HEK293T (cell line): Measurements from ENCODE around the gene TAOK3.
"Not testable (repeated sequence)": the region's sequence is repeated elsewhere in the genome, so short reads cannot be mapped to it uniquely, and the experiment has no call there.

ENCODE experiments used
- CTCF ChIA-PET: fragments of 350-600 bp; formaldehyde crosslinking; extraction: SDS; loops from one replicate; lab custom pipeline; 2021; ENCODE audit warnings: antibody characterized with exemption, inconsistent platforms; lab: Yijun Ruan, JAX
- POLR2A ChIA-PET: fragments of 350-600 bp; formaldehyde crosslinking; extraction: SDS; loops from one replicate; lab custom pipeline; 2020; ENCODE audit warnings: antibody characterized with exemption, inconsistent platforms; lab: Yijun Ruan, JAX
- DNase-seq: peaks from one replicate; pipeline ENCODE4 v3.0.0; 2012; ENCODE audit warnings: mixed read lengths; ENCODE audit errors: extremely low spot score
- ARNT ChIP-seq: fragments of 450-650 bp; IDR thresholded peaks from 2 replicates; pipeline ENCODE4 v1.6.1; 2017; ENCODE audit warnings: mild to moderate bottlenecking
- BHLHE40 ChIP-seq: fragments of 450-650 bp; IDR thresholded peaks from 2 replicates; pipeline ENCODE4 v1.6.1; 2016; ENCODE audit warnings: mild to moderate bottlenecking, moderate library complexity, borderline replicate concordance
- CTBP1 ChIP-seq: fragments of 450-650 bp; IDR thresholded peaks from 2 replicates; pipeline ENCODE4 v1.6.1; 2016; ENCODE audit warnings: borderline replicate concordance
- ELF4 ChIP-seq: fragments of 450-650 bp; IDR thresholded peaks from 2 replicates; pipeline ENCODE4 v1.6.1; 2017; ENCODE audit warnings: antibody characterized with exemption
- FOXA1 ChIP-seq: fragments of 450-650 bp; IDR thresholded peaks from 2 replicates; pipeline ENCODE4 v1.6.1; 2016; ENCODE audit warnings: mild to moderate bottlenecking
- FOXK2 ChIP-seq: fragments of 450-650 bp; IDR thresholded peaks from 2 replicates; pipeline ENCODE4 v1.6.1; 2016; ENCODE audit warnings: mild to moderate bottlenecking
- FOXM1 ChIP-seq: fragments of 450-650 bp; IDR thresholded peaks from 2 replicates; pipeline ENCODE4 v1.6.1; 2017; ENCODE audit warnings: mild to moderate bottlenecking, borderline replicate concordance
- HDGF ChIP-seq: fragments of 450-650 bp; IDR thresholded peaks from 2 replicates; pipeline ENCODE4 v1.6.1; 2017; ENCODE audit warnings: antibody characterized with exemption, borderline replicate concordance
- L3MBTL2 ChIP-seq: fragments of 450-650 bp; conservative IDR thresholded peaks from 2 replicates; pipeline ENCODE4 v1.6.1; 2016; ENCODE audit warnings: mild to moderate bottlenecking
- LEF1 ChIP-seq: fragments of 450-650 bp; IDR thresholded peaks from 2 replicates; pipeline ENCODE4 v1.6.1; 2017; ENCODE audit warnings: mild to moderate bottlenecking, borderline replicate concordance
- NFRKB ChIP-seq: fragments of 450-650 bp; IDR thresholded peaks from 2 replicates; pipeline ENCODE4 v1.6.1; 2016; ENCODE audit warnings: mild to moderate bottlenecking, moderate library complexity
- PKNOX1 ChIP-seq: fragments of 450-650 bp; IDR thresholded peaks from 2 replicates; pipeline ENCODE4 v1.6.1; 2016
- SP1 ChIP-seq: fragments of 450-650 bp; IDR thresholded peaks from 2 replicates; pipeline ENCODE4 v1.6.1; 2017
- SUZ12 ChIP-seq: fragments of 450-650 bp; IDR thresholded peaks from 2 replicates; pipeline ENCODE4 v1.6.1; 2016; ENCODE audit warnings: mild to moderate bottlenecking
- TARDBP ChIP-seq: fragments of 450-650 bp; IDR thresholded peaks from 2 replicates; pipeline ENCODE4 v1.6.1; 2016
- ZNF384 ChIP-seq: fragments of 450-650 bp; IDR thresholded peaks from 2 replicates; pipeline ENCODE4 v1.6.1; 2016

Gene TAOK3

DNA sequence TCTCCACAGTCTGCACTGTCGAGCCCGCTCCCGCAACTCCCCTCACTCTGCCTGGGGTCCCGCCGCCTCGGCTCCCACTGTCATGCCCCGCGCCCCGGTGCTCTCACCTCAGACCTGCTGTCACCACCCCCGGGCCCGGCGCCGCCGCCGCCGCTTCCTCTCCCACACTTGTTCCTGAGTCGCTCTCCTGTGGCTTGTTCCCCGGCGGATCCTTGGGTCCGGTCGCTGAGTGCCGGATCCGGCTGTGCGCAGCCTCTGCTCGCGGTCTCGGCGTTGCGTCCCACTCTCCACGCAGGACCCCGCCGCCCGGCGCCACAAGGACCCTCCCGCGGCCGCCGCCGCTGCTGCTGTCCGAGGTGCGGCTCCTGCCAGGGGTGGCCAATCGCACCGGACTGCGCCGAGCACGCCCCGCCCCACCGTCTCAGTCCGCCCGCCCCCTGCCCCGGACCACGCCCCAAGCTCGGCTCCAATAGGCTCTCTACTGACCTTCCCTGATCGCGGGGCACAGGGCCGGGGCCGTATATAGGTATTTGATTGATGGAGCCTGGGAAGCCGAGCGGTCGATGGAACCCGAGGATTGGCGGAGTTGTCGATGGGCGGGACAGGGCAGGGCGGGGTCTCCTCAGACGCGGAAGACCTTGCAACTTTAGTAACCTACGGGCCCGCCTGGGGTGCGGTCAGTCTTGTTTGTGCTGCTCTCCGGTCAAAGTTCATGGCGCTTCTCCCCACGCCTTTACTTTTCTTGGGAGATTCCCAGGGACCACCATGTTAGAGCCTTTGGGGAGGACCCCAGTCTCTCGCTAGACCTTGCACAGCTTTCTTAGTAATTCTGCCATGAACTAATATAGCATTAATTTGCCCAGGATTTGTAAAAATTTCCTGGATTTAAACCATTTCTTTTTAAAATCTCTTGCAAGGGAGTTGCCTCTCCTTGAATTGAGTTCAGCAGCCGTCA, at the start of gene TAOK3:
TSS of gene TAOK3 (minus strand) at position 367 of the 955 bp plus-strand sequence. CDS start 117,340 bp downstream, outside the sequence.
- DNase-seq = peak; percentile 93
- CTCF ChIA-PET = interaction anchor here (1.0 kb wide), 1 partner anchor 192 kb away, joined by 5 read pairs; no protein-coding TSS in a partner anchor
- TF ChIP-seq TARDBP (no peak), ZNF384 (no peak), SP1 (no peak), CTBP1 (no peak), NFRKB (no peak), ARNT (no peak), FOXM1 (no peak), SUZ12 (no peak), FOXA1 (no peak), FOXK2 (no peak), HDGF (no peak), ELF4 (peak; percentile 27; the same call in 1 of the 2 replicates), PKNOX1 (peak; percentile 70), L3MBTL2 (0 out of 2 replicates have a peak, but pooled peaks have one; percentile 16), BHLHE40 (no peak), LEF1 (no peak)
- POLR2A ChIA-PET = interaction anchor here (0.6 to 0.9 kb wide), 3 partner anchors 7 to 313 kb away, joined by 3 to 6 read pairs (median 3); no protein-coding TSS in a partner anchor

GRCh38 chr12:118420673-118421072, 48.0 kb upstream of the TAOK3 start:
- ChIA-PET POLR2A (no interaction called here), CTCF (no interaction called here)
- DNase-seq = no peak
- TF ChIP-seq SUZ12 (no peak), PKNOX1 (no peak), CTBP1 (no peak), FOXA1 (no peak), ZNF384 (no peak), HDGF (no peak), FOXK2 (no peak), BHLHE40 (no peak), ELF4 (no peak)

- TF ChIP-seq HDGF (no peak), ARNT (no peak), FOXA1 (no peak), CTBP1 (no peak), ZNF384 (no peak), BHLHE40 (no peak), PKNOX1 (no peak), FOXK2 (no peak), LEF1 (no peak), TARDBP (no peak), L3MBTL2 (no peak), ELF4 (no peak), SP1 (no peak), NFRKB (no peak), SUZ12 (no peak), FOXM1 (no peak)
- CTCF ChIA-PET = no interaction called here
- POLR2A ChIA-PET = no interaction called here
- no peak for DNase-seq
These were observed 45.8 kb upstream of the TAOK3 start for GRCh38 chr12:118418385-118419057.

DNA sequence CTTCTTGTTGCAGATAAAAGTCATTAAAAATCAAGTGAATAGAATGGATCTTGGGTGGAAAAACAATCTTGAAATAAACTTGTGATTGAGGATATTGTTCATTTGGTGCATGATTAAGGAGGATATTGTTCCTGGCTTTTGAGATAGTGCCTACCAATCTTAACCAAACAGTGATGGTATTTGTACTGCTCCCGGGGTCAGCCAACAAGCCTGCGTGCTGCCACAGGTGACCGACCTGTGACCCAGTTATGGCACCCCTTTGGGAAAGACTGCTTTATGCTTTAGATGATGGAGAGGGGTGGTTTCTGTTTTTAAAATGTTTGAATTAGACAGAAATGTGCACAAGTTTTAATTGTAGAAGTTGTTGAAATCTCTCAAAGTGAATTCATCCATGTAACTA, 45.2 kb upstream of the TAOK3 start:
- CTCF ChIA-PET = no interaction called here
- DNase-seq = no peak
- POLR2A ChIA-PET = no interaction called here
- TF ChIP-seq LEF1 (no peak), TARDBP (no peak), NFRKB (no peak), FOXA1 (no peak)

DNA sequence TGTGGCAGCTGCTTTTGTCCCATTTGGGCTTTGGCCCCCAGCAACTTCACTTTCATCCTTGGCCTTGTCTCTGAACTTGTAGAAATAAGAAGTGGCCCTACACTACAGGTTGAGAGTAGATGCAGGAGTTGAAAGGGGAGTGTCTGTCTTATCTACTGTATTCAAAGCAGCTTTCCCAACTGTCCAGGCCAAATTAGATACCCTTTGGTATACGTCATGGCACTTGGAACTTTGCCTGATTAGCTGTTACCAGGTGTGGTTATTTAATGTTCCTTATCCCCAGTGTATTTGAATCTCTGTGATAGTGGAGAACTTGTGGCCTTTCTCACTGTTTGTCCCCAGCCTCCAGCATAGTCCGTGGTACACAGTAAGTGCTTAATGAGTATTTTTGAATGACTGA, 37.1 kb upstream of the TAOK3 start:
- ChIA-PET POLR2A (no interaction called here), CTCF (no interaction called here)
- TF ChIP-seq FOXA1 (no peak), SP1 (no peak), LEF1 (no peak), PKNOX1 (no peak), CTBP1 (no peak), FOXK2 (no peak), ELF4 (no peak)
- DNase-seq = no peak

DNA sequence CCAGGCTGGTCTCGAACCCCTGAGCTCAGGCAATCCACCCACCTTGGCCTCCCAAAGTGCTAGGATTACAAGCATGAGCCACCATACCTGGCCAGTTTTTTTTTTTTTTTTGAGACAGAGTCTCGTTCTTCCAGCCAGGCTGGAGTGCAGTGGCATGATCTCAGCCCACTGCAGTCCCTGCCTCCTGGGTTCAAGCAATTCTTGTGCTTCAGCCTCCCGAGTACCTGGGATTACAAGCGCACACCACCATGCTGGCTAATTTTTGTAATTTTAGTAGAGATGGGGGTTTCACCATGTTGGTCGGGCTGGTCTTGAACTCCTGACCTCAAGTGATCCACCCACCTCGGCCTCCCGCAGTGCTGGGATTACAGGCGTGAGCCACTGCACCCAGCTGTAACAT, 35.5 kb upstream of the TAOK3 start:
- DNase-seq, POLR2A ChIA-PET, CTCF ChIA-PET: not testable (repeated sequence)
